Right lobe of liver (tissue), 4 donors: Measurements from ENCODE around the gene RBM15.

Experiments
- POLR2A ChIP-seq: fragments of 450-650 bp; IDR thresholded peaks from one replicate; pipeline ENCODE4 v1.6.1; 2017; ENCODE audit warnings: antibody characterized with exemption, mild to moderate bottlenecking
- TF ChIP-seq, protein P1 (sequence below), 4 donors: fragments of 200-600 bp in 3 of 4; fragments of 450-650 bp in 1 of 4; IDR thresholded peaks; one replicate each; pipeline versions ENCODE4 v1.5.1 to v1.8.0; 2016 to 2022; ENCODE audit warnings: antibody characterized with exemption in 4 of 4, mild to moderate bottlenecking in 2 of 4
- donor health status: DM: no; HTN: no; CAD: no.
- donor health status: DM: no; HTN: no; CAD: no.
- donor health status: DM: no; HTN: yes; CAD: no.

DNA sequence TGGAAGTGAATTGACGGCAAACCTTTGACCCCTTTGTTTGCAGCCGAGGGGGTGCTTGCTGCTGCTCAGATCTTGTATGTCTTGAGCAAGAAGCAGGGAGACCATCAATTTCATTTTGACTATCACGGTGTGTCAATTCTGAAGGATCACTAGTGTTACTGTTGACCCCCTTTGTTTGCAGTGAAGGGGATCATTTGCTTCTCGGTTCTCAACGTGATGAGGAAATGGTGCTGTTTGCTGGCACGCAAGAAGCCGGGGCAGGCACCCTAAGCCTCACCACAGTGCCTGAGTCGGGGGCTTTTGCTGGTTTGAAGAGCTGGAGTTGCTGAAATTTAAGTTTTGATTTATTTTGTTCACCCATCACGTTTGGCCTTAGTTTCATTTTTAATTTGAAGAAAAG, 7.5 kb downstream of the RBM15 start:
- TF ChIP-seq POLR2A, result no peak
- TF ChIP-seq, protein P1, sequence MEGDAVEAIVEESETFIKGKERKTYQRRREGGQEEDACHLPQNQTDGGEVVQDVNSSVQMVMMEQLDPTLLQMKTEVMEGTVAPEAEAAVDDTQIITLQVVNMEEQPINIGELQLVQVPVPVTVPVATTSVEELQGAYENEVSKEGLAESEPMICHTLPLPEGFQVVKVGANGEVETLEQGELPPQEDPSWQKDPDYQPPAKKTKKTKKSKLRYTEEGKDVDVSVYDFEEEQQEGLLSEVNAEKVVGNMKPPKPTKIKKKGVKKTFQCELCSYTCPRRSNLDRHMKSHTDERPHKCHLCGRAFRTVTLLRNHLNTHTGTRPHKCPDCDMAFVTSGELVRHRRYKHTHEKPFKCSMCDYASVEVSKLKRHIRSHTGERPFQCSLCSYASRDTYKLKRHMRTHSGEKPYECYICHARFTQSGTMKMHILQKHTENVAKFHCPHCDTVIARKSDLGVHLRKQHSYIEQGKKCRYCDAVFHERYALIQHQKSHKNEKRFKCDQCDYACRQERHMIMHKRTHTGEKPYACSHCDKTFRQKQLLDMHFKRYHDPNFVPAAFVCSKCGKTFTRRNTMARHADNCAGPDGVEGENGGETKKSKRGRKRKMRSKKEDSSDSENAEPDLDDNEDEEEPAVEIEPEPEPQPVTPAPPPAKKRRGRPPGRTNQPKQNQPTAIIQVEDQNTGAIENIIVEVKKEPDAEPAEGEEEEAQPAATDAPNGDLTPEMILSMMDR (IDR thresholded peaks at IDR 0.05), result no peak
